ENCODE results near the gene COPZ1. TPM values are rescaled to one million over a fixed set of nuclear protein-coding genes. Genes with fewer than 3 reads are reported as not detected.
"Not testable (repeated sequence)": the region's sequence is repeated elsewhere in the genome, so short reads cannot be mapped to it uniquely, and the experiment has no call there.

The COPZ1 gene
- total RNA-seq, 1 donor from 2014 or later = 60.3 TPM

GRCh38 chr12:54352891-54353874, 28.3 kb downstream of the COPZ1 start:
- H3K4me3 ChIP-seq = no peak overlapping the region

GRCh38 chr12:54354271-54354670, 29.3 kb downstream of the COPZ1 start:
- intact Hi-C loops (cut with DNase I) = loop anchor here (10.0 kb wide), 1 partner anchor 339 kb away; no protein-coding TSS in a partner anchor
- H3K4me3 ChIP-seq; H3K27me3 ChIP-seq; DNase-seq (ENCODE audit: low spot score in 2 of 2); H3K9me3 ChIP-seq; H3K27ac ChIP-seq: not testable (repeated sequence)
- Histone ChIP-seq H3K4me1 (peaks cover 6 to 21% of the 10 kb centered on the region in 2 donors), H3K36me3 (peaks cover 16 to 19% of the 10 kb centered on the region in 2 donors)

More at GRCh38 chr12:54352891-54353874, 28.3 kb downstream of the COPZ1 start:
- H3K4me1 ChIP-seq = peaks cover 6 to 21% of the 10 kb centered on the region in 2 donors
- no peaks in the 10 kb centered on the region for H3K27me3 ChIP-seq
- no peak for DNase-seq (ENCODE audit: low spot score in 2 of 2)
- H3K36me3 ChIP-seq = peaks cover 25 to 30% of the 10 kb centered on the region in 2 donors
- peak overlapping the region; percentile 36 to 75 for H3K27ac ChIP-seq
- intact Hi-C loops (cut with DNase I) = loop anchor here (10.0 kb wide), 1 partner anchor 338 kb away; no protein-coding TSS in a partner anchor
- TF ChIP-seq CTCF (IDR thresholded peaks at IDR 0.05) = no peak
- H3K9me3 ChIP-seq = no peaks in the 10 kb centered on the region

- no peak for DNase-seq (ENCODE audit: low spot score in 2 of 2)
- no peaks in the 10 kb centered on the region for H3K9me3 ChIP-seq
- intact Hi-C loops (cut with DNase I) = loop anchor here (10.0 kb wide), 1 partner anchor 340 kb away; no protein-coding TSS in a partner anchor
- H3K27ac ChIP-seq = no peak overlapping the region
- TF ChIP-seq CTCF (IDR thresholded peaks at IDR 0.05) = no peak
- H3K27me3 ChIP-seq = no peaks in the 10 kb centered on the region
- peaks cover 6 to 27% of the 10 kb centered on the region in 2 donors for H3K4me1 ChIP-seq
- H3K4me3 ChIP-seq = no peak overlapping the region
- H3K36me3 ChIP-seq = peaks cover 6 to 11% of the 10 kb centered on the region in 2 donors
These were observed 30.3 kb downstream of the COPZ1 start for GRCh38 chr12:54355104-54355815.

GRCh38 chr12:54356228-54356627, 31.3 kb downstream of the COPZ1 start:
- DNase-seq (ENCODE audit: low spot score in 2 of 2) = no peak
- Histone ChIP-seq H3K36me3 (peaks cover 0 to under 1% of the 10 kb centered on the region in 2 donors), H3K27me3 (no peaks in the 10 kb centered on the region), H3K4me1 (peaks cover 6 to 29% of the 10 kb centered on the region in 2 donors), H3K9me3 (no peaks in the 10 kb centered on the region), H3K27ac (no peak overlapping the region), H3K4me3 (no peak overlapping the region)
- intact Hi-C loops (cut with DNase I) = loop anchor here (10.0 kb wide), 1 partner anchor 341 kb away; no protein-coding TSS in a partner anchor
- no peak for TF ChIP-seq CTCF (IDR thresholded peaks at IDR 0.05)

- H3K4me3 ChIP-seq = no peak overlapping the region
- intact Hi-C loops (cut with DNase I) = loop anchor here (10.0 kb wide), 1 partner anchor 342 kb away; no protein-coding TSS in a partner anchor
- TF ChIP-seq CTCF (IDR thresholded peaks at IDR 0.05) = no peak
- H3K4me1 ChIP-seq = peaks cover 6 to 29% of the 10 kb centered on the region in 2 donors
- no peak for DNase-seq (ENCODE audit: low spot score in 2 of 2)
- no peaks in the 10 kb centered on the region for H3K9me3 ChIP-seq
- H3K27ac ChIP-seq = no peak overlapping the region
- H3K27me3 ChIP-seq = no peaks in the 10 kb centered on the region
- H3K36me3 ChIP-seq = no peaks in the 10 kb centered on the region
These were observed 32.0 kb downstream of the COPZ1 start for GRCh38 chr12:54356951-54357356.

All from ascending aorta (tissue), 2 donors.